ENCODE measurements around the gene PPIH.
"Not testable (repeated sequence)": the region's sequence is repeated elsewhere in the genome, so short reads cannot be mapped to it uniquely, and the experiment has no call there.

The PPIH gene

GRCh38 chr1:42657981-42658876 is at the start of gene PPIH:
TSS of gene PPIH (plus strand) at chr1:42658423. CDS start at chr1:42658447, 24 bp downstream.
- peak; percentile 93 for DNase-seq (ENCODE audit: low spot score)

- DNase-seq (ENCODE audit: low spot score) = no peak
These were observed 44.5 kb upstream of the PPIH start for GRCh38 chr1:42613803-42614131.

GRCh38 chr1:42618866-42619265 is 39.4 kb upstream of the PPIH start:
- DNase-seq (ENCODE audit: low spot score) = no peak

- no peak for DNase-seq (ENCODE audit: low spot score)
These were observed 37.9 kb upstream of the PPIH start for GRCh38 chr1:42620307-42620706.

DNA sequence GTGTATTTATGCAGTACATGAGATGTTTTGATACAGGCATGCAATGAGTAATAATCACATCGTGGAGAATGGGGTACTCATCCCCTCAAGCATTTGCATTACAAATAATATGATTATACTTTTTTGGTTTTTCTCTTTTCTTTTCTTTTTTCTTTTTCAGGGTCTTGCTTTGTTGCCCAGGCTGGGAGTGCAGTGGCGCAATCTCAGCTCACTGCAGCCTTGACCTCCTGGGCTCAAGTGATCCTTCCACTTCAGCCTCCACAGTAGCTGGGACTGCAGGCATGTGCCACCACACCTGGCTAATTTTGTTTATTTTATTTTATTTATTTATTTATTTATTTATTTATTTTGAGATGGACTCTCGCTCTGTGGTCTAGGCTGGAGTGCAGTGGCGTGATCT is 37.0 kb upstream of the PPIH start:
- DNase-seq (ENCODE audit: low spot score) = not testable (repeated sequence)

- DNase-seq (ENCODE audit: low spot score) = not testable (repeated sequence)
These were observed 31.0 kb upstream of the PPIH start for GRCh38 chr1:42627205-42627604.

- DNase-seq (ENCODE audit: low spot score) = no peak
These were observed 19.1 kb upstream of the PPIH start for GRCh38 chr1:42639116-42639515.

DNA sequence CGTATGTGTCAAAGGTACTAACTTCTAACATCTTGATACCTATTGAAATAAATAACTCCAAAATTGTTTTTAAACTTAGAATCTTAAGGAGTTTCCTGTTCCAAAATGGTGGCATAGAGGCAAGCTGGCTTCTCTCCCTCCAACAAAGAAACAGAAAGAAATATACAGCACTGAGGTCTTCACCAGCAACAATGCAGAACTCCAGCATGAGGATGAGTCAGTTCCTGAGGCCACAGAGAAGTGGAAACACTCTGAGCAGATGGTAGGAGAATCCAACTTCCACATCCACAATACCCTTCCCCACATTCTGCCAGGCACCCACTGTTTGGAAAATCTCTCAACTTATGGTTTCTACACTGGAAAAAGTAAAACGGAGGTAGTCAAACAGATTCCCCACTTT is 12.2 kb upstream of the PPIH start:
- no peak for DNase-seq (ENCODE audit: low spot score)

GRCh38 chr1:42657201-42657600 is 1.0 kb upstream of the PPIH start:
- DNase-seq (ENCODE audit: low spot score) = no peak

DNA sequence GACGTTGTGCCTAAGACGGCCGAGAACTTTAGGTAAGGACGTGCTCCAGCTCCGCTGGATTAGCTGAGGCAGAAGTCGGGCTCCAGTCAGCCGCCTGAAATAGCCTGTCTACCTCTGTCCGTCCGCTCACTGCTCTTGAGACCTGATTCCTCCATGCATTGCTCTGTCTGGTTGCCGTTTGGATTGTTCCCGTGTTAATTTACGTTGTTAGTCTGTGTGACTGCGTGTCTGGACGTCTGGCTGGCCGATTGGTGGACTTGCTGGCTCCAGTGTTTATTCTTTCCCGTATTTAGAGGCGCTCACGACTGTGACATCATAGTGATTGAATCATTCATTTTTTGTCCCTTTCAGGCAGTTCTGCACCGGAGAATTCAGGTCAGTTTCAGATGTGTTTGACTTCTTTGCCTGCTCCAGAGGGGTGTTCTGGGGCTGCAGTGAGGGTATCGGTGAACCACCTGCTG is 684 bp downstream of the PPIH start:
- no peak for DNase-seq (ENCODE audit: low spot score)

GRCh38 chr1:42660907-42661500 is 2.8 kb downstream of the PPIH start:
- peak; percentile 19 for DNase-seq (ENCODE audit: low spot score)

GRCh38 chr1:42669936-42670335 is 11.7 kb downstream of the PPIH start:
- no peak for DNase-seq (ENCODE audit: low spot score)

GRCh38 chr1:42670425-42670824 is 12.2 kb downstream of the PPIH start:
- DNase-seq (ENCODE audit: low spot score) = no peak

GRCh38 chr1:42674214-42674613 is 16.0 kb downstream of the PPIH start:
- DNase-seq (ENCODE audit: low spot score) = no peak

- no peak for DNase-seq (ENCODE audit: low spot score)
These were observed 16.5 kb downstream of the PPIH start for GRCh38 chr1:42674682-42675081.

GRCh38 chr1:42675467-42675866 is 17.2 kb downstream of the PPIH start:
- DNase-seq (ENCODE audit: low spot score) = no peak

DNA sequence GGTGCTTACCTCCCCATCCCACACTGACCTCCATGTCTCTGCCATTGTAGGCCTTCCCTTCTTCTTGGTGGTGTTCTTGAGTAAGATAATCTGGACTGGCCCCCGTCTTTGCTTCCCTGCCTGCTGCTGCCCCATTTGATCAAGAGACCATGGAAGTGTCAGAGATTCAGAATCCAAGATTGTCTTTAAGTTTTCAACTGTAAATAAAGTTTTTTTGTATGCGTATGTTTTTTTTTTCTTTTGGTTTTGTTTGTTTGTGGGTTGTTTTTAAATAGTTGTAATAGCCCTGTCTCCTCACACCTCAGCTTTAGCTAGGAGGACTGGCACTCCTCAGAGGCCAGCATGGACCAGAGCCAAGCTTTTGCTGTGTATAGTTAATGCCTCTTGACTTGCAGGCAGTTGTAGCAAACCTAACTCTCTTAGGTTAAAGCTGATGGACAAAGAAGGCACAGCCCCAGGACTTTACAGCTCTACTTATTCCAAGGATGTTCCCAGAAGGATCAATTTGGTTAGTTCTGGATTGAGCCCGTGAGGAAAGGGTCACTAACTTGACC is 18.4 kb downstream of the PPIH start:
- DNase-seq (ENCODE audit: low spot score) = no peak

- no peak for DNase-seq (ENCODE audit: low spot score)
These were observed 21.3 kb downstream of the PPIH start for GRCh38 chr1:42679364-42679983.

- no peak for DNase-seq (ENCODE audit: low spot score)
These were observed 21.8 kb downstream of the PPIH start for GRCh38 chr1:42680055-42680454.

GRCh38 chr1:42680921-42681683 is 22.9 kb downstream of the PPIH start:
- DNase-seq (ENCODE audit: low spot score) = peak; percentile 32

- peak; percentile 99 for DNase-seq (ENCODE audit: low spot score)
These were observed 23.7 kb downstream of the PPIH start, which contains the start of gene YBX1 for GRCh38 chr1:42681741-42682483. TSS of gene YBX1 (plus strand) at chr1:42682418. CDS start at chr1:42682566, 148 bp downstream.

All from CD4-positive, alpha-beta T cell treated with Interleukin-2 at 100 ng/mL for 4 hours (primary cell).